Trophoblast cell (in vitro differentiated cells and primary cell): Measurements from ENCODE around the gene COL4A1.

Source experiments
- DNase-seq, 2 donors: peaks; one replicate each; pipeline ENCODE4 v3.0.0-alpha.2; 2016
- H2AFZ ChIP-seq: 2 replicates; pipeline ENCODE4 v1.6.1; 2013; ENCODE audit warnings: low read length, moderate library complexity, mild to moderate bottlenecking; ENCODE audit not compliant: insufficient read depth, poor library complexity
- H2AK5ac ChIP-seq: 2 replicates; pipeline ENCODE4 v1.6.1; 2013; ENCODE audit warnings: mild to moderate bottlenecking, low read length
- H2BK120ac ChIP-seq: 2 replicates; pipeline ENCODE4 v1.6.1; 2013; ENCODE audit warnings: low read length, mild to moderate bottlenecking, moderate library complexity; ENCODE audit not compliant: insufficient read depth, poor library complexity
- H2BK12ac ChIP-seq: 2 replicates; pipeline ENCODE4 v1.6.1; 2013; ENCODE audit warnings: mild to moderate bottlenecking, low read length, moderate library complexity
- H2BK5ac ChIP-seq: 2 replicates; pipeline ENCODE4 v1.6.1; 2013; ENCODE audit warnings: low read length, low read depth, moderate library complexity, mild to moderate bottlenecking; ENCODE audit not compliant: poor library complexity
- H3K14ac ChIP-seq: 2 replicates; pipeline ENCODE4 v1.6.1; 2013; ENCODE audit warnings: mild to moderate bottlenecking, low read length
- H3K18ac ChIP-seq: 2 replicates; pipeline ENCODE4 v1.6.1; 2013; ENCODE audit warnings: mild to moderate bottlenecking, low read length
- H3K23ac ChIP-seq: 2 replicates; pipeline ENCODE4 v1.6.1; 2013; ENCODE audit warnings: low read length
- H3K27ac ChIP-seq: 2 replicates; pipeline ENCODE4 v1.5.1; 2013; ENCODE audit warnings: low read depth, mild to moderate bottlenecking, inconsistent platforms, low read length, moderate library complexity
- H3K27me3 ChIP-seq: 2 replicates; pipeline ENCODE4 v1.6.1; 2013; ENCODE audit warnings: inconsistent platforms, mild to moderate bottlenecking, low read length, moderate library complexity; ENCODE audit not compliant: insufficient read depth
- H3K36me3 ChIP-seq, 2 experiments: 1 replicate in 1 of 2; 2 replicates in 1 of 2; pipeline ENCODE4 v1.6.1; 2013; ENCODE audit warnings: low read length in 2 of 2, mild to moderate bottlenecking in 2 of 2, moderate library complexity in 1 of 2; ENCODE audit not compliant: insufficient read depth in 2 of 2, control insufficient read depth in 1 of 2
- H3K4ac ChIP-seq: 2 replicates; pipeline ENCODE4 v1.6.1; 2013; ENCODE audit warnings: low read depth, mild to moderate bottlenecking, low read length, moderate library complexity
- H3K4me1 ChIP-seq, 2 experiments: 1 replicate in 1 of 2; 2 replicates in 1 of 2; pipeline ENCODE4 v1.6.1; 2013; ENCODE audit warnings: low read length in 2 of 2, mild to moderate bottlenecking in 2 of 2, moderate library complexity in 1 of 2; ENCODE audit not compliant: insufficient read depth in 2 of 2, control insufficient read depth in 1 of 2
- H3K4me2 ChIP-seq: 2 replicates; pipeline ENCODE4 v1.6.1; 2013; ENCODE audit warnings: inconsistent platforms, mild to moderate bottlenecking, low read length, moderate library complexity
- H3K4me3 ChIP-seq: 2 replicates; pipeline ENCODE4 v1.5.1; 2013; ENCODE audit warnings: mild to moderate bottlenecking, low read depth, low read length, inconsistent platforms
- H3K79me1 ChIP-seq: one replicate; pipeline ENCODE4 v1.6.1; 2013; ENCODE audit warnings: low read length
- H3K79me2 ChIP-seq: 2 replicates; pipeline ENCODE4 v1.6.1; 2013; ENCODE audit warnings: low read length, mild to moderate bottlenecking; ENCODE audit not compliant: control insufficient read depth, insufficient read depth, poor library complexity
- H3K9ac ChIP-seq: 2 replicates; pipeline ENCODE4 v1.6.1; 2013; ENCODE audit warnings: mild to moderate bottlenecking, low read length
- H3K9me3 ChIP-seq: 2 replicates; pipeline ENCODE4 v1.6.1; 2013; ENCODE audit warnings: low read depth, mild to moderate bottlenecking, control low read depth, inconsistent platforms, low read length; ENCODE audit not compliant: insufficient read depth
- H4K12ac ChIP-seq: 2 replicates; pipeline ENCODE4 v1.6.1; 2013; ENCODE audit warnings: low read depth, mild to moderate bottlenecking, low read length, moderate library complexity
- H4K8ac ChIP-seq: 2 replicates; pipeline ENCODE4 v1.6.1; 2013; ENCODE audit warnings: low read depth, mild to moderate bottlenecking, low read length, moderate library complexity
- H4K91ac ChIP-seq: one replicate; pipeline ENCODE4 v1.6.1; 2013; ENCODE audit warnings: low read depth, mild to moderate bottlenecking, low read length, moderate library complexity
- WGBS: extraction: QIAGEN DNeasy Blood & Tissue Kit; methylation state at CpG from one replicate; pipeline ENCODE4 v1.1.7; 2013; ENCODE audit warnings: missing lambda C conversion rate; ENCODE audit not compliant: insufficient read length, insufficient coverage; ENCODE audit errors: extremely low coverage; 5-methylcytosine and 5-hydroxymethylcytosine counted together

COL4A1 gene

GRCh38 chr13:110208116-110208515, 98.8 kb downstream of the COL4A1 start:
- no peak overlapping the region for H2AK5ac ChIP-seq
- no peak overlapping the region for H3K4me3 ChIP-seq
- H3K18ac ChIP-seq = no peak overlapping the region
- H2BK5ac ChIP-seq = no peak overlapping the region
- H3K4me1 ChIP-seq = no peaks in the 10 kb centered on the region
- no peak overlapping the region for H2AFZ ChIP-seq
- H3K9me3 ChIP-seq = no peaks in the 10 kb centered on the region
- H2BK12ac ChIP-seq = no peak overlapping the region
- no peak overlapping the region for H3K27ac ChIP-seq
- H3K4ac ChIP-seq = no peak overlapping the region
- H3K79me2 ChIP-seq = no peaks in the 10 kb centered on the region
- H3K23ac ChIP-seq = no peak overlapping the region
- H4K12ac ChIP-seq = no peak overlapping the region
- no peak overlapping the region for H3K14ac ChIP-seq
- no peak for DNase-seq
- H4K91ac ChIP-seq = no peak overlapping the region
- H4K8ac ChIP-seq = no peak overlapping the region
- no CpG with 5 or more reads among the region's 10 CpGs for WGBS
- no peaks in the 10 kb centered on the region for H3K79me1 ChIP-seq
- no peak overlapping the region for H3K4me2 ChIP-seq
- no peak overlapping the region for H2BK120ac ChIP-seq
- no peak overlapping the region for H3K9ac ChIP-seq
- H3K36me3 ChIP-seq = peaks cover 46 to 62% of the 10 kb centered on the region in 2 experiments
- H3K27me3 ChIP-seq = no peaks in the 10 kb centered on the region

DNA sequence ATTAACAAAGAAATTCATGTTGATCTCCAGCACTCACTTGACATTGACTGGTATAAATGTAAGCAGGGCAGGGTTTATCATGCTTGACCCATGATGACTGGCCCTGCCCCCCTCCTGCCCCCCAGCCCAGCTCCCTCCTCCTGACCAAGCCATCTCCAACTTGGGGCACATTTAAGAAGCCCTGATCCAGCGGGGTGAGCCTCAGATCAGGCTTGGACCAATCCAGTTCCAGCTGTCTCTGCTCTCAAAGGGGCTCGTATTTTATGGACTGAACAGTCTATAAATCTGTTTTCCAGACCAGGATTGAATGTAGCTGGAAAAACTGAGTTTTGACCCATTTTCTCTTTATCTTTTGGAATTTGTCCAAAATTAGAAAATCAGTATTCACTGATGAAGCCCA, 100.0 kb downstream of the COL4A1 start:
- no peak overlapping the region for H3K18ac ChIP-seq
- peaks cover 40 to 53% of the 10 kb centered on the region in 2 experiments for H3K36me3 ChIP-seq
- DNase-seq = no peak
- no peak overlapping the region for H3K27ac ChIP-seq
- no peak overlapping the region for H3K4me2 ChIP-seq
- H3K4ac ChIP-seq = no peak overlapping the region
- H2BK120ac ChIP-seq = no peak overlapping the region
- no peak overlapping the region for H3K23ac ChIP-seq
- H3K9me3 ChIP-seq = no peaks in the 10 kb centered on the region
- no peak overlapping the region for H3K4me3 ChIP-seq
- no peak overlapping the region for H3K14ac ChIP-seq
- H3K4me1 ChIP-seq = no peaks in the 10 kb centered on the region
- H4K8ac ChIP-seq = no peak overlapping the region
- H3K27me3 ChIP-seq = no peaks in the 10 kb centered on the region
- no peak overlapping the region for H2BK12ac ChIP-seq
- WGBS = no CpG with 5 or more reads among the region's 2 CpGs
- H3K9ac ChIP-seq = no peak overlapping the region
- H3K79me2 ChIP-seq = no peaks in the 10 kb centered on the region
- no peak overlapping the region for H2BK5ac ChIP-seq
- no peak overlapping the region for H4K91ac ChIP-seq
- no peak overlapping the region for H2AFZ ChIP-seq
- H2AK5ac ChIP-seq = no peak overlapping the region
- no peak overlapping the region for H4K12ac ChIP-seq
- no peaks in the 10 kb centered on the region for H3K79me1 ChIP-seq

GRCh38 chr13:110206185-110206584, 100.8 kb downstream of the COL4A1 start:
- no peaks in the 10 kb centered on the region for H3K79me1 ChIP-seq
- H3K4me2 ChIP-seq = no peak overlapping the region
- no peak overlapping the region for H4K91ac ChIP-seq
- H3K27me3 ChIP-seq = no peaks in the 10 kb centered on the region
- no peak for DNase-seq
- H3K4me3 ChIP-seq = no peak overlapping the region
- H4K8ac ChIP-seq = no peak overlapping the region
- no peak overlapping the region for H2BK5ac ChIP-seq
- no peaks in the 10 kb centered on the region for H3K79me2 ChIP-seq
- no peak overlapping the region for H3K14ac ChIP-seq
- no CpG with 5 or more reads among the region's 8 CpGs for WGBS
- no peak overlapping the region for H2AFZ ChIP-seq
- no peak overlapping the region for H3K4ac ChIP-seq
- H3K36me3 ChIP-seq = peaks cover 43 to 56% of the 10 kb centered on the region in 2 experiments
- H3K18ac ChIP-seq = no peak overlapping the region
- no peak overlapping the region for H2BK12ac ChIP-seq
- no peak overlapping the region for H3K9ac ChIP-seq
- no peaks in the 10 kb centered on the region for H3K9me3 ChIP-seq
- no peak overlapping the region for H3K27ac ChIP-seq
- H2BK120ac ChIP-seq = no peak overlapping the region
- H3K23ac ChIP-seq = no peak overlapping the region
- no peaks in the 10 kb centered on the region for H3K4me1 ChIP-seq
- no peak overlapping the region for H2AK5ac ChIP-seq
- no peak overlapping the region for H4K12ac ChIP-seq

GRCh38 chr13:110201114-110201513, 105.8 kb downstream of the COL4A1 start:
- Histone ChIP-seq H2BK5ac (no peak overlapping the region), H3K4me3 (no peak overlapping the region), H3K9me3 (no peaks in the 10 kb centered on the region), H3K4ac (no peak overlapping the region), H3K14ac (no peak overlapping the region), H4K8ac (no peak overlapping the region), H3K27me3 (no peaks in the 10 kb centered on the region), H2BK12ac (no peak overlapping the region), H2BK120ac (no peak overlapping the region), H3K27ac (no peak overlapping the region), H3K18ac (no peak overlapping the region), H3K23ac (no peak overlapping the region), H3K79me2 (no peaks in the 10 kb centered on the region), H3K9ac (no peak overlapping the region), H3K4me1 (no peaks in the 10 kb centered on the region), H4K91ac (no peak overlapping the region), H3K36me3 (peaks cover 42 to 56% of the 10 kb centered on the region in 2 experiments), H2AK5ac (no peak overlapping the region), H2AFZ (no peak overlapping the region), H3K79me1 (no peaks in the 10 kb centered on the region), H4K12ac (no peak overlapping the region), H3K4me2 (no peak overlapping the region)
- no CpG with 5 or more reads among the region's 4 CpGs for WGBS
- DNase-seq = no peak
